H1 (cell line): ENCODE data around the gene FNDC3A. TPM values are rescaled to one million over a fixed set of nuclear protein-coding genes. Genes with fewer than 3 reads are reported as not detected.

ENCODE experiments used
- CEBPB ChIP-seq: IDR thresholded peaks from 2 replicates; pipeline ENCODE4 v1.6.1; 2012; ENCODE audit warnings: low read depth, low read length
- FOSL1 ChIP-seq: IDR thresholded peaks from 2 replicates; pipeline ENCODE4 v1.6.1; 2011; ENCODE audit warnings: mild to moderate bottlenecking, low read depth, low read length, moderate library complexity; ENCODE audit not compliant: insufficient read depth
- HDAC6 ChIP-seq: IDR thresholded peaks from one replicate; pipeline ENCODE4 v1.7.1; 2012; ENCODE audit warnings: low read depth, mild to moderate bottlenecking, inconsistent platforms, low read length, moderate library complexity
- PHF8 ChIP-seq: fragments of 200-600 bp; sonication (generic); conservative IDR thresholded peaks from 2 replicates; pipeline ENCODE4 v1.7.1; 2012; ENCODE audit warnings: low read depth, mild to moderate bottlenecking, inconsistent platforms, low read length, moderate library complexity
- RNF2 ChIP-seq: fragments of 200-900, 300-1000 bp; sonication (generic); IDR thresholded peaks from 2 replicates; pipeline ENCODE4 v1.7.1; 2016; ENCODE audit warnings: borderline replicate concordance, low read depth, mild to moderate bottlenecking, antibody characterized with exemption, low read length; ENCODE audit not compliant: poor library complexity, severe bottlenecking; ENCODE audit errors: missing control alignments
- SIRT6 ChIP-seq: IDR thresholded peaks from one replicate; pipeline ENCODE4 v1.7.1; 2012; ENCODE audit warnings: low read length, inconsistent platforms
- ZNF274 ChIP-seq: IDR thresholded peaks from 2 replicates; pipeline ENCODE4 v1.7.0; 2012; ENCODE audit warnings: low read length, borderline replicate concordance; ENCODE audit errors: extremely low read depth
- polyA plus RNA-seq, 7 experiments: library from polyadenylated mRNA; depleted of rRNA in 3 of 7; stranded (reverse) in 5 of 7; unstranded in 2 of 7; fragments of >200 nt in 5 of 7; fragments of 200-250 nt in 2 of 7; gene quantifications; 1 replicate in 5 of 7; 2 replicates in 1 of 7; 4 replicates in 1 of 7; pipeline versions ENCODE4 v1.2.1 to v1.2.3, GENCODE V29; 2011 to 2013; ENCODE audit warnings: missing spikeins in 2 of 7, mixed read lengths in 2 of 7
- total RNA-seq: library from RNA; stranded (reverse); fragmentation: NEBNext Ultra II Directional; extraction: Animal tissue kit (Norgen Biotek cat#: 25700); gene quantifications from 2 replicates; pipeline ENCODE4 v1.2.1, GENCODE V29; 2021
- TF ChIP-seq, protein P1 (sequence below): fragments of 300-600 bp; sonication (generic); IDR thresholded peaks from 2 replicates; pipeline ENCODE4 v1.7.1; 2012; ENCODE audit warnings: low read length, moderate library complexity, mild to moderate bottlenecking, inconsistent platforms; ENCODE audit not compliant: insufficient replicate concordance
- TF ChIP-seq, protein P2 (sequence below): IDR thresholded peaks from 2 replicates; pipeline ENCODE4 v1.6.1; 2012; ENCODE audit warnings: low read length, inconsistent platforms

FNDC3A gene
- total and polyA plus RNA-seq, 2 of the 8 experiments (the other 6 are each of a cell fraction or from before 2014, with no cell fraction given), result 14.6 to 26.0 TPM

DNA sequence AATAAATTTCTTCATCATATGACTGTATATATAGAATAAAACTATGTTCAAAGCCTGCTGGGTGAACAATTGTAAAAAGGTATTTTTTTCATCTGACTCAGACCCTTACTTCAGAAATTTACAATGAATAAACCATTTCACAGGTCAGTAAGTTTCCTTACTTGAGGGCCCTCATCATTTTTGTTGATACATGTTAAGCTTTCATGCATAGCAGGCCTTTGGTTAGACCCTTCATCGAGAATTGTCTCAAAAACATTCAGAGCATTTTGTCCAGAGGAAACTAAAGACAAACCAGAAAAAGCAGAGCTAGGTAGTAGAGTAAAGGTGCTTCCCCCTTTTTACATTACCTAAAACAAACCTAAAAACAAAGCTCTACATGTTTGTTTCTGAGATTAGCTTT lies 46.2 kb downstream of the FNDC3A start (continued):
- no peak for TF ChIP-seq RNF2
- no peak for TF ChIP-seq FOSL1
- no peak for TF ChIP-seq HDAC6
- TF ChIP-seq CEBPB, result no peak
- TF ChIP-seq SIRT6, result no peak
- TF ChIP-seq ZNF274, result no peak
- no peak for TF ChIP-seq PHF8
- TF ChIP-seq, protein P1, sequence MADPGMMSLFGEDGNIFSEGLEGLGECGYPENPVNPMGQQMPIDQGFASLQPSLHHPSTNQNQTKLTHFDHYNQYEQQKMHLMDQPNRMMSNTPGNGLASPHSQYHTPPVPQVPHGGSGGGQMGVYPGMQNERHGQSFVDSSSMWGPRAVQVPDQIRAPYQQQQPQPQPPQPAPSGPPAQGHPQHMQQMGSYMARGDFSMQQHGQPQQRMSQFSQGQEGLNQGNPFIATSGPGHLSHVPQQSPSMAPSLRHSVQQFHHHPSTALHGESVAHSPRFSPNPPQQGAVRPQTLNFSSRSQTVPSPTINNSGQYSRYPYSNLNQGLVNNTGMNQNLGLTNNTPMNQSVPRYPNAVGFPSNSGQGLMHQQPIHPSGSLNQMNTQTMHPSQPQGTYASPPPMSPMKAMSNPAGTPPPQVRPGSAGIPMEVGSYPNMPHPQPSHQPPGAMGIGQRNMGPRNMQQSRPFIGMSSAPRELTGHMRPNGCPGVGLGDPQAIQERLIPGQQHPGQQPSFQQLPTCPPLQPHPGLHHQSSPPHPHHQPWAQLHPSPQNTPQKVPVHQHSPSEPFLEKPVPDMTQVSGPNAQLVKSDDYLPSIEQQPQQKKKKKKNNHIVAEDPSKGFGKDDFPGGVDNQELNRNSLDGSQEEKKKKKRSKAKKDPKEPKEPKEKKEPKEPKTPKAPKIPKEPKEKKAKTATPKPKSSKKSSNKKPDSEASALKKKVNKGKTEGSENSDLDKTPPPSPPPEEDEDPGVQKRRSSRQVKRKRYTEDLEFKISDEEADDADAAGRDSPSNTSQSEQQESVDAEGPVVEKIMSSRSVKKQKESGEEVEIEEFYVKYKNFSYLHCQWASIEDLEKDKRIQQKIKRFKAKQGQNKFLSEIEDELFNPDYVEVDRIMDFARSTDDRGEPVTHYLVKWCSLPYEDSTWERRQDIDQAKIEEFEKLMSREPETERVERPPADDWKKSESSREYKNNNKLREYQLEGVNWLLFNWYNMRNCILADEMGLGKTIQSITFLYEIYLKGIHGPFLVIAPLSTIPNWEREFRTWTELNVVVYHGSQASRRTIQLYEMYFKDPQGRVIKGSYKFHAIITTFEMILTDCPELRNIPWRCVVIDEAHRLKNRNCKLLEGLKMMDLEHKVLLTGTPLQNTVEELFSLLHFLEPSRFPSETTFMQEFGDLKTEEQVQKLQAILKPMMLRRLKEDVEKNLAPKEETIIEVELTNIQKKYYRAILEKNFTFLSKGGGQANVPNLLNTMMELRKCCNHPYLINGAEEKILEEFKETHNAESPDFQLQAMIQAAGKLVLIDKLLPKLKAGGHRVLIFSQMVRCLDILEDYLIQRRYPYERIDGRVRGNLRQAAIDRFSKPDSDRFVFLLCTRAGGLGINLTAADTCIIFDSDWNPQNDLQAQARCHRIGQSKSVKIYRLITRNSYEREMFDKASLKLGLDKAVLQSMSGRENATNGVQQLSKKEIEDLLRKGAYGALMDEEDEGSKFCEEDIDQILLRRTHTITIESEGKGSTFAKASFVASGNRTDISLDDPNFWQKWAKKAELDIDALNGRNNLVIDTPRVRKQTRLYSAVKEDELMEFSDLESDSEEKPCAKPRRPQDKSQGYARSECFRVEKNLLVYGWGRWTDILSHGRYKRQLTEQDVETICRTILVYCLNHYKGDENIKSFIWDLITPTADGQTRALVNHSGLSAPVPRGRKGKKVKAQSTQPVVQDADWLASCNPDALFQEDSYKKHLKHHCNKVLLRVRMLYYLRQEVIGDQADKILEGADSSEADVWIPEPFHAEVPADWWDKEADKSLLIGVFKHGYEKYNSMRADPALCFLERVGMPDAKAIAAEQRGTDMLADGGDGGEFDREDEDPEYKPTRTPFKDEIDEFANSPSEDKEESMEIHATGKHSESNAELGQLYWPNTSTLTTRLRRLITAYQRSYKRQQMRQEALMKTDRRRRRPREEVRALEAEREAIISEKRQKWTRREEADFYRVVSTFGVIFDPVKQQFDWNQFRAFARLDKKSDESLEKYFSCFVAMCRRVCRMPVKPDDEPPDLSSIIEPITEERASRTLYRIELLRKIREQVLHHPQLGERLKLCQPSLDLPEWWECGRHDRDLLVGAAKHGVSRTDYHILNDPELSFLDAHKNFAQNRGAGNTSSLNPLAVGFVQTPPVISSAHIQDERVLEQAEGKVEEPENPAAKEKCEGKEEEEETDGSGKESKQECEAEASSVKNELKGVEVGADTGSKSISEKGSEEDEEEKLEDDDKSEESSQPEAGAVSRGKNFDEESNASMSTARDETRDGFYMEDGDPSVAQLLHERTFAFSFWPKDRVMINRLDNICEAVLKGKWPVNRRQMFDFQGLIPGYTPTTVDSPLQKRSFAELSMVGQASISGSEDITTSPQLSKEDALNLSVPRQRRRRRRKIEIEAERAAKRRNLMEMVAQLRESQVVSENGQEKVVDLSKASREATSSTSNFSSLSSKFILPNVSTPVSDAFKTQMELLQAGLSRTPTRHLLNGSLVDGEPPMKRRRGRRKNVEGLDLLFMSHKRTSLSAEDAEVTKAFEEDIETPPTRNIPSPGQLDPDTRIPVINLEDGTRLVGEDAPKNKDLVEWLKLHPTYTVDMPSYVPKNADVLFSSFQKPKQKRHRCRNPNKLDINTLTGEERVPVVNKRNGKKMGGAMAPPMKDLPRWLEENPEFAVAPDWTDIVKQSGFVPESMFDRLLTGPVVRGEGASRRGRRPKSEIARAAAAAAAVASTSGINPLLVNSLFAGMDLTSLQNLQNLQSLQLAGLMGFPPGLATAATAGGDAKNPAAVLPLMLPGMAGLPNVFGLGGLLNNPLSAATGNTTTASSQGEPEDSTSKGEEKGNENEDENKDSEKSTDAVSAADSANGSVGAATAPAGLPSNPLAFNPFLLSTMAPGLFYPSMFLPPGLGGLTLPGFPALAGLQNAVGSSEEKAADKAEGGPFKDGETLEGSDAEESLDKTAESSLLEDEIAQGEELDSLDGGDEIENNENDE, result no peak
- TF ChIP-seq, protein P2, sequence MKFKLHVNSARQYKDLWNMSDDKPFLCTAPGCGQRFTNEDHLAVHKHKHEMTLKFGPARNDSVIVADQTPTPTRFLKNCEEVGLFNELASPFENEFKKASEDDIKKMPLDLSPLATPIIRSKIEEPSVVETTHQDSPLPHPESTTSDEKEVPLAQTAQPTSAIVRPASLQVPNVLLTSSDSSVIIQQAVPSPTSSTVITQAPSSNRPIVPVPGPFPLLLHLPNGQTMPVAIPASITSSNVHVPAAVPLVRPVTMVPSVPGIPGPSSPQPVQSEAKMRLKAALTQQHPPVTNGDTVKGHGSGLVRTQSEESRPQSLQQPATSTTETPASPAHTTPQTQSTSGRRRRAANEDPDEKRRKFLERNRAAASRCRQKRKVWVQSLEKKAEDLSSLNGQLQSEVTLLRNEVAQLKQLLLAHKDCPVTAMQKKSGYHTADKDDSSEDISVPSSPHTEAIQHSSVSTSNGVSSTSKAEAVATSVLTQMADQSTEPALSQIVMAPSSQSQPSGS, result no peak
